Measurements from ENCODE around the gene AMER2.

Gene AMER2, protein sequence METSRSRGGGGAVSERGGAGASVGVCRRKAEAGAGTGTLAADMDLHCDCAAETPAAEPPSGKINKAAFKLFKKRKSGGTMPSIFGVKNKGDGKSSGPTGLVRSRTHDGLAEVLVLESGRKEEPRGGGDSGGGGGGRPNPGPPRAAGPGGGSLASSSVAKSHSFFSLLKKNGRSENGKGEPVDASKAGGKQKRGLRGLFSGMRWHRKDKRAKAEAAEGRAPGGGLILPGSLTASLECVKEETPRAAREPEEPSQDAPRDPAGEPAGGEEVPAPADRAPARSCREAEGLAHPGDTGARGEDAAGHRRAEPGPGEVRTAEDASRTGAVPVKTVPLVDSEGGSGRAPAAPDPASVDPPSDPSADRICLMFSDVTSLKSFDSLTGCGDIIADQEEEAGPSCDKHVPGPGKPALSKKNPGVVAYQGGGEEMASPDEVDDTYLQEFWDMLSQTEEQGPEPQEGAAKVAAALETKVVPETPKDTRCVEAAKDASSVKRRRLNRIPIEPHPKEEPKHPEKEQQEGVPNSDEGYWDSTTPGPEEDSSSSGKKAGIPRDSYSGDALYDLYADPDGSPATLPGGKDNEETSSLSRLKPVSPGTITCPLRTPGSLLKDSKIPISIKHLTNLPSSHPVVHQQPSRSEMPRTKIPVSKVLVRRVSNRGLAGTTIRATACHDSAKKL

DNA sequence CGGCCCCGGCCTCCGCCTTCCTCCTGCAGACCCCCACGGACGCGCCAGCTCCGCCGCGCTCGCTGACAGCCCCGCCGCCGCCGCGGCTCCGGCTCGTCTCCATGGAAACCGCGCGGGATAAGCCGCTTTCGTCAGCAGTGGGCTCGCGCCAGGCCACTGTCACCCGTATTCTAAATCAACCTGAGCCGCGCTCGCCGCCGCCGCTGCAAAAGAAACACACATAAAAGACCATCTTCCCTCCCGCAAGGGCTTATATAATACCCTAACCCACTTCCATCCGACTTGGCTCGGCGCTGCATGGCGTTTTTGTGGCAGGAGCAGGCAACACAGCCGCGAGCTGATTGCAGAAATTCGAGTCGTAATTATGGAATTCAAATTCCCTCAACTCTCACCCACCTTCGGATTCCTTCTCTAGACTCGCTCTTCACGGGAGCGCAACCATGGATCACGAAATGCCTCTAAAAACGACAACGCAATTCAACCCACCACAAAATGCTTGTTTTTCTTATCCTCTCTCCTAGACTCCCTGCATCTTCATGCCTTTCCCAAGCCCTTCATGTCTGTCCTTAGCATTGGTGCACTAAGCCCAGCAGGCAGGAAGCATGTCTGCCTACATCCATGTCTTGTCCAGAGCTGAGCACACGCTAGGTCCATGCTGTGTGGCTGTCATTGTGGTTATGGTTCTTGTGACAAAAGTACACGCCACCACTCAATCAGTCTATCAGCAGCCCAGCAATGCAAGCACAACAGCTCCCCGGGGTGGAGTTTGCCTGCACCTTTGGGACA, at the start of gene AMER2:
AMER2 (minus strand) TSS at position 772 of the 786 bp plus-strand sequence; CDS start at position 103, 669 bp downstream.
- no peak for DNase-seq

DNA sequence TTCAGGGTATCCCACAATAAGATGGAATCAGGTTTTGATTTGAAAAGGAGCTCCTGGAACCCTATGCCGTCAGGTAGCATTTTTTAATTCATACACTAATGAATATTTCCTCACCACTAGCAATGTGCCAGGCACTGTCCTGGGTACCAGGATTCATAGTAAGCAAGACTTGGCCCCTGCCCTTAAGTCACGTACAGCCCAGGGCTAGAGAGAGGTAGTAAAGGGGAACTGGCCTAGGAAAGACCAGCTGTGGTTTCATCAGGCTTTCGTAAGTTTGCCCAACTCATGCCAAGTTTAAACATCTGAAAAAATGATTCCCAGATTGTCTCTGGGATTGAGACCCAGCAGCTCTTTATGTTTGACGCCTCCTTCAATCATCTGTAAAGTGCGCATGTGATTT, 45.9 kb upstream of the AMER2 start:
- DNase-seq, result no peak

DNA sequence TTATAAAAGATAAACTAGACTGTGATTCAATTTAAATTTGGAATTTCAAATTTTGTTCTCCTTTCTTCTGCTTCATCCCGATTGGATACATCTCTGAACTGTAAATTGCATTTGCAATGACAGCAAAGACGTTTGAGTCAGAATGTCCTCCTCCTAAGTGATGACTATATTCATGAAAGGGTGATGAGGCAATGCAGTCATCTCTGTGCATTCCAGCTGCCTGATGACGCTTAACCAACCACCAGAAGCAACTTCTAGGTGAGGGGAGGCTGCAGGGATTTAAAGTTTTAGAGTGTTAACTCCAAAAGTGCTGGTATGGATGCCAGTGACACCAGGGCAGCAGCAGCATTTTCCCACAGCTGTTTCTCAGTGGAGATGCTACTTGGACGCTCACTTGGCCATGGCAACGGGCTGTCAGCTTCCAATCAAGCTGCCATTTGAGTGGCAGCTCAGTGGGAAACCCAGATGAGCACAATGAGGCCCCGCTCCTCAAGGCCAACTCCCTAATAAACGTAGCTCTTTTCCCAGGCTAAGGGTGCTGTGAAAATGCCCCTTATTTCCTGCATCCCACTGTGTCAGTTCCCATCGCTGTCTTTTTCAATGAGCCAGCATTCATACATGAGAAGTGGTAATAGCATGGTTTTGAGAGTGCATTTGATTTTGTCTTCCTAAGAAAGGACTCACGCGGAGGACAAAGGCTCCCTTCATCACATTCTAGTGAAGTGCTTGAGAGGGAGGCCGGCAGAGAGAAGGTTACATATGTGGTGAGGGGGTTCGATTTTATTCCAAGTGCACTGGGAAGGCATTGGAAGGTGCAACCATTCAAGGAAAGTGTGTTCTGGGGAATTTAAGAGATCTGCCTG, 45.2 kb upstream of the AMER2 start:
- DNase-seq, result no peak

DNA sequence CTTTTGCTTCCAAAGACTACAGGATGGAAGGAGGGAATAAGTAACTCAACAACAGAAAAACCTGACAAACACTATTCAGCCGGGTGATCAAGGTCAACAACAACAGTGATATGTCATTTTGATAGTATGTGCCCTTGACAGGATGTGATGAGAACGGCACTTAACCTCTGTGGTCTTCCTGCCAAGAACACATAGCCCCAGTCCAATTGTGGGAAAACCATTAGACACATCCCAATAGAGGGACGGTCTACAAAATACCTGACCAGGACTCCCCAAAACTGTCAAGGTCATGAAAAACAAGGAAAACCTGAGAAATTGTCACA, 43.1 kb upstream of the AMER2 start:
- DNase-seq, result no peak

DNA sequence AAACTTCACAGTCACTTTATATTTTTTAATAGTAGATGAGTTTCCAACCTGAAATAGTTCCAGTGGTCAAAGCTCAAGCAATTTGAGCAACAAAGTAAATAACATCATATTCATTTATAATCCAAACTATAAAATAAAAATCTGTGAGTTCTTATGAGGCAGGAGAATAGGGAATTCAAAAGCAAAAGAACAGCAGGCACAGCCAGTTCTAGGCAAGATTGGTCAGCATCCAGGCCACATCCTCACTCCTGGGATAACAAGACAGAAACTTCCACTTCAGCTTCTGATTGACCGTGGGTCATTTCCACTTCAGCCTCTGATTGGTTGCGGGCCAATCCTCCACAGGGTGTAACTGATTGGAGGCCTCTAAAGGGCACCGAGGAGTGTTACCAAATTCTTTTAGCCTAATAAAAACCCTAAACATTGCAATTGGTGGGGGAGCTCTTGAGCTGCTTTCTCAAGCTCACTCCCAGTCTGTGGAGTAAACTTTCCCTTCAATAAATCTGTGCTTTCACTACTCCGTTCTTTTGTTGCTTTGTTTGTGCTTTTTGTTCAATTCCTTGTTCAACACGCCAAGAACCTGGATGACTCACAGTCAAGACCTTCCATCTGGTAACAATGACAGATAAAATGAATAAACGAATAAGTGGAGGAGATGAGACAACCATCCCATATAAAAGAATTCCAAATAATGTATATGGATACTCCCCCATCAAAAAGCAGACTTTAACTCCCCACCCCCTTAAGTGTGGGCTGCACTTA, 42.6 kb upstream of the AMER2 start:
- DNase-seq, result no peak

DNA sequence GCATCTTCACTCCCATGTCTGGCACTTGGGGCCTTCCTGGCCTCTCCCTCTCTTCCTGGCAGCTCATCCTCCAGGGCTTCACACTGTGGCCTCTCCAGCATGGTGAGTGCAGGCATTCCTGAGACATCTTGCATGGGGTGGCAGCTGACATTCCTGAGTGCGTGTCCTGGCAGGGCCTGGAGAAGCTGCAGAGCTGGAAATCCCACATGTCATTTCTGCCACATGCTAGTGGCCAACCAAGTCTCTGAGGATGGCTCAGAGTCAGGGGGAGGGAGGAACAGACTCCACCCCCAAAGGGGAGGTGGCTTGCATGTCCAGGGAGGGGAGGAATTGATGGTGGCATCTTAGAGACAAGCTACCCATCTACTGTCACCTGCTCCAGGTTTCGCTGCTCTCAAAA, 41.6 kb upstream of the AMER2 start:
- DNase-seq, result no peak

DNA sequence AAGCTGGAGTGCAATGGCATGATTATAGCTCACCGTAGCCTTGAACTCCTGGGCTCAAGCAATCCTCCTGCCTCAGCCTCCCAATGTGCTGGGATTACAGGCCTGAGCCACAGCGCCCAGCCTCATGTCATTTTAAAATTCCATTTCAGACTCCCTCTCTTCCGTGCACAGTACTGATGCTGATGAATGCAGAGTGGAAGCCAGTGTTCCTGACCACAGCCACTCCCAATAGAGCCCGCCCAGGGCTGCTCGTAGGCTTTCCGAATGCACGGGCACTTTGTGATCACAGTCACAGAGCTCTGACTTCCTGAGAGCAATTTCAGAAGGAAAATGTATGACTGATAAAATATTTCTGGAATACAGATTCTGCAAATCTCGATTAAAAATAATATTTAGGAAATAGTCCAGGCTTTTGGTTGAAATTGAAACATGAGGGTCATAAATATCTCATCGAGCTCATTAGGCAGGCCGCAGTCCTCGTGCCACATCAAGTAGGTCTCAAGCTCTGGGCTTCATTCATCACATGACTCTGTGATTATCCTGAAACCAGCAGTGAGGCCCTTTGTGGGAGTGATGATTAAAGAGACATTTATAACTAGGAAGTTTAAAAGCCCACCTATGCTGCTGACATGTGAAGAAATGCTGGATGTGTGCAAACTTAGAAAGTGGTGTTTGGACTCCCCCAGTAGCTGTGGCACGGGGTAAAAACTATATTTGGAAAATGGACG, 38.9 kb upstream of the AMER2 start:
- DNase-seq, result no peak

DNA sequence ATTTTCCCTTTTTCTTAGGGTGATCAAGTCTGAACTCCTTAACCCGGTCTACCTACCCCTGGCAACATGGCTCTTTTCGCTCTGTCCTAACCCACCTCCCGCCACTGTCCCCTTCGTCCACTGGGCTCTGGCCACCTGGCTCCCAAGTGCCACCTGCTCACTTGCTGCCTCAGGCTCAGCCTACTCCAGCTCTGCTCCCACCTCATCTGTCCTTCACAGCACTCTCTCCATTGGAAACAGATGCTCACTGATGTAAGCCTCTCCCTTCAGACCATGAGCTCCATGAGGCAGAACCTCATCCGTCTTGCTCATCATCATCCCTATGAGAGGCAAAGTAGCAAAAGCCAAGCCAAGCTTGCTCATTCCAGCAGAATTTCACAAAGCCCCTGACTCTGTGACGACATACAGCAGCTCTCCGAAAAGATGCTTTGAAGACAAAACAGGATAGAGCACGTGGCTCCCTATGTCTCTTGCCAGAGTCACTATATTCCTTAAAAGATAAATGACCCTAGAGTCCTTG, 35.3 kb upstream of the AMER2 start:
- no peak for DNase-seq

DNA sequence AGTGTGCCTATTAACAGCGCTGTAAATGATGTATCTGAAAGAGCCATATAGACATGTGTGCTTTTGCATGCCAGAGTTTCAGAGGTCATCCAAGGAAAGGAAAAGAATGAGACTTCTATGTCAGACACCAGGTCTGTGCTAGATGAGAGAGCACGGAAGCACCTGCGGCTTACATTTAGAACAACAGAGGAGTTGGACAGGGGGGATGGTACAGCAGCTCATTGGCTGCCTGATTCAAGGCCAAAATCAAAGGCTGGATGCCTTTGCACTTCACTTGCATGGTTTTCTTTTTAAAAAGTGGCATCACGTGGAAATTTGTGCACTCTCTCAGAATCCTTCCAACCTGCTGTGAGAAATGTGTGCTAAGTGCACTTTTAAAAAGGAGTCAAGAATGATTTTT, 32.8 kb upstream of the AMER2 start:
- DNase-seq, result no peak

DNA sequence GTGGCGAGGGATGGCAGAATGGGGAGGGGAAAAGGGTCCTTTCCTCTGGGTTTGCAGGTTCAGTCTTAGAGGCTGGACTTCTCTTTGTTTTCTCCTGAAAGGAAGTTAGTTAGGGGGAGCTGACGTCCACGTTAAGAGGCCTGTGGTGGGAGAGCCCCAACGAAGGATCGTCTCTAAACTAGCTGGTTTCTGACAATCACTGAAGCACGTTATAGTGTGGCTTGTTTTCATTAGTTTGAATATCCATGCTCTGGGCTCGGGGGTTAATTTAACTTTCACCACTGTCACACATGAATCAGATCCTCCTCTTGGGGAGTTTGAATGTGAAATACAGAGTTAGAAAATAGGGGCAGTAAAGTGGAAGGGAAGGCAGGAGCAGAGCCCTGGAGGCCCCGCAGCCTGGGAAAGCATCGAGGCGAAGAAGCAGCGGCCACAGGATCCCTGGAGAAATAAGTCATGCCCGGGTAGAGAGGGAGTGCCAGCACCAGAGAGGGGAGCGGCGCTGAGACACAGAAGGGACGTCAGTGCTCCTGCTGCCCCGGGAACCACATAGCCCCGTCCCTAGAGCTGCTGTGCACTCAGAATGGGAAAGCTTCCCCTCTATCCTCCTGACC, 31.1 kb upstream of the AMER2 start:
- no peak for DNase-seq

DNA sequence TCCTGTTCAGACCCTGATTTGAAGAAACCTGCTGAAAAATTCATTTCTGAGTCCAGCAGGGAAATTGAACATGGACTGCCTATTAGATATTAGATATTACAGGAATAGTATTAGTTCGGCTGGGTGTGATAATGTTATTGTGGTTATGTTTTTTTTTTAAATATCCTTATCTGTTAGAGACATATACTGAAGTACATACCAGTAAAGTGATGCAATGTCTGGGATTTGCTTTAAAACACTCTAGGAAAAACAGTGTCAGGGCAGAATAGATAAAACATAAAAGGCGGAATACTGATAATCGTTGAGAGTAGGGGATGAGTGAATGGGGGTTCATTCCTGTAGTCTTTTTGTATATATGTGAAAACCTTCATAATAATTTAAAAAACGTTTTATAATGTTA, 28.7 kb upstream of the AMER2 start:
- DNase-seq, result no peak

DNA sequence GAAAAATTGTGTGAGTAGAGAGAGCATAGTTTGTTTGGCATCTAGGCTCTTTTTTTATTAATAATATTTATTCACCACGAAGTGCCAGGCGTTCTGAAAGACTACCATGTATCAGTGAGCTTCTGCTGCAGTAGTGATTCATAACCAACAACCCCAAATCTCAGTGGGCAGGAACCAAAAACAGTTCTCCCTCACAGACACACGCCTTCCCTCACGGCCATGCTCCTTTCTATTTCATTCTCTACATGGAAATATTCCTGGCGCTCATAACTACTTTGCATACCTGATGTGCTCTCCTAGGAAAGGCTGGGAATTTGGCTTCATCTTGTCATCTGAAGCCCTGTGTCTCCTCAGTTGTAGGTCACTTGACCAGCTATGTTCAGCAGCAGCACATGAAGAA, 26.6 kb upstream of the AMER2 start:
- no peak for DNase-seq

DNA sequence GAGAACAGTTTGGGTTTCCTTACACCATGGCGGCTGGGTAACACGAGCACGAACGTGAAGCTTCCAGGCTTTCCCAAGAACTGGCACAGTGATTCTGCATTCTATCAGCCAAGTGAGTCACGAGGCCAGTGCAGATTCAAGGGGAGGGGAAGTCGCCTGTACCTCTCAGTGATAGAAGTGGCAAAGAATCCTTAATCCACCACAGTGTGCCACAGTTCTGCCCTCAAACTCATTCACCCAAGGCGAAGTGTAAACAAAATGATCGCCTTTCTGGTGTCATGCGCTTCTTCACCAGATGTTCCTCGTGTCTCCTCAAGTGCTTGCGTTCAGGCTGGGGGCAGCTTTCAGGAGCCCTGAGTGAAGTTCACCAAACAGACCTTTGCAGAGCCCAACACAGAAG, 24.9 kb upstream of the AMER2 start:
- DNase-seq, result no peak

DNA sequence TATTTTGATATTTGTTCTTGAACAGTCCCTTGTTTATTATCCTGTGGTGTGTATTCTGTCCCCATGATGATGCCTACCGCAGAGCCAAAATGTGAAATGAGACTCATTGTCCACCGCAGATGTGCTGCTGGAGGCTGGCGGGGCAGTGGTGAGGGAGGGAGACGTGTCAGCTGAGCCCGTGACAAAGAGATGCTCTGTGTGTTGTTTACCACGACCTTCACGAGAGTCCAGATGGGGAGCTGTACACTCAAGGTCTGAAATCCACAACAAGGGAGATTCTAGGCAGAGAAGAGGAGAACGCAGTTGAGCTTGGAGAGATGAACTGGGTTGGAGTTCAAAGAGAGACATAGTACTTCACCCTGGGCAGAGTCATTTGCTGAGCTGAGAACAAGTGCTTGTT, 20.8 kb upstream of the AMER2 start:
- DNase-seq, result no peak

DNA sequence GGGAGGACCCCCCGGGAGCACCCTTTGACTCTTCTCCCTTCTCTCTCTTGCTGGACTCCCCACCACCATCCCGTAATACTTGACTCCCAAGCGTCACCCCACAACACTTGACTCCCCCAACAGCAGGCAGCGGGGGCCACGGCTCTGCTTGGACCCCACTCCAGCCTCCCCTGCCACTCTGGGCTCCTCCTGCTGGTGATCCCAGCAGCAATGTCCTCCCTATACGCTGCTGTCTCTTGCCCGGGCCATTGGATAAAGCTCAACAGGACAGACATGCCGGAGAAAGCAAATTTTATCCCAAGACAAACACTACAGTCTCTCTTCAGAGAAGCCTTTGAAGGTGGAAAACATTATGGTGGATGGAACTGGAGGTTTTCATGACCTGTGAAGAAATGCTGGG, 20.4 kb upstream of the AMER2 start:
- DNase-seq, result no peak

DNA sequence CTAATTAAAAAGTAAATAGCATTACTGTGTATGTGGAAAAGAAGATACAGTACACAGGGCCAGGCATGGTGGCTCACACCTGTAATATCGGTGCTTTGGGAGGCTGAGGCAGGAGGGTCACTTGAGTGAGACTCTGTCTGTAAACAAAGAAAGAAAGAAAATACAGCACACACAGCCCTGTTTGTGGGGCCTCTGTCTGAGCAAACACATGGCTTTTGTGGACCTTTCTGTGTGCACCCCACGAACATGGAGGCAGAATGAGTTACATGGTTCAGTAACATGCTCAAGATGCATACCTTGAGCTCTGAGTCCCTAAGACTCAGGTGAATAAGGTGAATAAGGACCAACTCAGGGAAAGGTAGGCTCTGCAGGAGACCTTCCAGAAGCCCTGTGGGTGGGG, 20.0 kb upstream of the AMER2 start:
- DNase-seq, result no peak

DNA sequence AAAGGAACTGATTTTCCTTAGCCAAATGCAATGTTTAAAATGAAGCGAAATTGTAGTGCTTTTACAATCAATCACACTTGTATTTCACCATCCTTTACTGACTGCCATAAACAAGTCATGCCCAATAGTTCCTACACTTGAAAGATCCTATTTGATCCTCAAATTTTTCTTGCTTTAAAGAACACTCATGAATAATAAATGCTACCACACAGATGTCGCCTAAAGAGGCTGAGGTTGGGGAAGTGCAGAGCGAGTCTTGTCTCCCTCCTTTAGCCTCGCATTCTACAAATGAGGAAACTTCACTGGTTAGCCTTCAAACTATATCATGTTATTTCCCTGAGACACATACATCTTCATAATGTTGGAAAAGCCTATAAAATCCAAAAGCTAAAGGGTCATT, 18.7 kb upstream of the AMER2 start:
- DNase-seq, result no peak

DNA sequence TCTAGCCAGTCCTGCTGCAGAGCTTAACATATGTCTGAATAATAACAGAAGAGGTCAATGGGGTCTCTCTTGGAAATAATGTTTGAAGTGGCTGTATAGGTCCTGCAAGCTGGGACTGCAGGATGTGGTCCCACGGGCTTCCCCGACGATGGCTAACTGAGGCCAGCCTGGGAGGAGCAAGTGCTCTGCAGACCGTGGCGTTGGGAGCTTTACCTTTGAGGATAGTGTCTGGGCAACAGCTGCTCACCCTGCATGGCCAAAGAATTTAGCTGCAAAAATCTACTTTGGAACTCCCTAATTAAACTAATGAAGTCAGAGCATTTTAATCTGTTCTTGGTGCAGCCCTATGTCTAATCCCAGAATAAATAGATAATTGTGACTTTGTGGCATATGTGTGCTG, 18.2 kb upstream of the AMER2 start:
- DNase-seq, result no peak

DNA sequence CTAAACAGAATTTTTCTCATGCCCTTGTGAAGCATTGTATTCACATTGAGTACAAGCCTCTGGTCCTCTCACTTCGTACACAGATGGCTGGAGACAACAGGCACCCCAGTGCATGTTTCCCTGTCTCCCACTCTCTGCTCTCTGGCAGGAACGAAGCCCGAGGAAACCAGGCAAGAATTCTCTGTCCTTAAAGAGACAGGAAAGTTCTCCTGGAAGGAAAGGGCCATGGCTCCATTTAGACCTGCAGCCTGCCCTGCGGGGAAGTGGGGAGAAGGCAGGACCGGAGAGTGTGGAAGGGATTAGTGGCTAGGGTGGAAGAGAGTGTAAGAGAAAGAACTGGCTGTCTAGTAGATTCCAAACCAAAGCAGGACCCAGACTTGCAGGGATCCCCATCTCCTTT, 15.5 kb upstream of the AMER2 start:
- no peak for DNase-seq

DNA sequence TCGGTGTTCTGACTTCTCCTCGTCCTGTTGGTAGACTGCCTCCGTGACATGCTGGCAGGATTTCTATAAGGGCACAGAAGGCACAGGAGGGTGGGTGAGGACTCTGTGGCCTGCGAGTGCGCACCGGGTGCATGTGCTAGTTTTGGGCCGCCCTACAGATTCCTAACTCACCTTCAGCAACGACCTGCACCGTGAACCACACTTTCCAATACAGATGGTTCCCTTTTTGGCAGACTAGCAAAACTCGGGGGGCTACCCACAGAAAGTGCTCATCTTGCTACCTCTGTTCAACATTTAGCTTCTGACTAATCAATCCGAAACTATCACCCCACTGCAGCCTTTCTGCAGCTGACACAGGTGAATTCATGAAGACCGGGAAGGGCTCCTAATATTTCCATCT, 14.1 kb upstream of the AMER2 start:
- DNase-seq, result no peak

DNA sequence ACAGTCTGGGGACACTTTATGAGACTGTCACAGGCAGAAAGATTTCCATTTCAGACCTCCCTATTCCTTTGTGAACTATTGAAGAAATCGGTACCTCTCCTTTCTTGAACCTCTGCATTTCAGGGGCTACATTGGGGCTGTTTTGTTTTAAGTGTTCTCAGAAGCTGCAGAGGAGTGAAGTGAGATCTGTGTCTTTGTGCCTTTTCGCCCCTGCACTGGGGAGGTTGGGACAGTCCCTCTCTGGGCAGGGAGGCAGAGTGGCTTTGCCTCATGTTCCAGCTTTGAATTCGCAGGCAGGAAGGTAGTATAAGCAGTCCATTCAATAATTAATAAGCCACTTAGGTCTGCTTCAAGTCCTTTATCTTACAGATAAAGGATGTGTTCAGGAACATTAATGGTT, 9.5 kb upstream of the AMER2 start:
- DNase-seq, result no peak

Measured in activated naive CD4-positive, alpha-beta T cell treated with anti-CD3 and anti-CD28 coated beads, Interleukin-2, amount 50 U/mL, for 16 hours (primary cell).